K562 (cell line): Measurements from ENCODE around the gene ZZZ3. TPM values are rescaled to one million over a fixed set of nuclear protein-coding genes. Genes with fewer than 3 reads are reported as not detected.
A peak's percentile ranks its signal among the peaks of the same experiment; 100 is the strongest.

Source experiments
- ATAC-seq: fragments of 200-7000 bp; cut with Tn5 transposase; 3 replicates; pipeline ENCODE4 v1.9.1; 2020; ENCODE audit warnings: moderate library complexity
- BruUV-seq: library from RNA; stranded (reverse); fragments of 400-500 nt; replicated peaks from 2 replicates; lab custom pipeline; 2021; lab: Mats Ljungman, UMichigan
- CTCF ChIA-PET: fragments of 300-600 bp; formaldehyde crosslinking; extraction: SDS; loops from one replicate; lab custom pipeline; 2021; ENCODE audit warnings: low intra/inter-chr PET ratio; lab: Yijun Ruan, JAX
- POLR2A ChIA-PET: fragments of 300-600, 350-650 bp; sonication (Branson Sonifier 250); formaldehyde crosslinking; extraction: SDS; loops from one replicate; lab custom pipeline; 2021; ENCODE audit warnings: antibody characterized with exemption, inconsistent platforms; lab: Yijun Ruan, JAX
- DNase-seq, 4 experiments: peaks; one replicate each; pipeline versions ENCODE4 v3.0.0 to v3.0.0-alpha.2; 2011 to 2018; ENCODE audit warnings: low spot score in 3 of 4, mixed read lengths in 3 of 4; ENCODE audit errors: extremely low read depth in 1 of 4
- FAIRE-seq: peaks from 2 replicates; lab custom pipeline; 2011; peaks lifted over from hg19 to GRCh38; lab: Jason Lieb, UNC
- H2AFZ ChIP-seq: 2 replicates; pipeline ENCODE4 v1.6.0; 2011; ENCODE audit warnings: low read depth, low read length, control low read depth, inconsistent platforms
- H3K27ac ChIP-seq: fragments of 200-600 bp; 3 replicates; pipeline ENCODE4 v1.8.0; 2011; ENCODE audit warnings: low read depth, mild to moderate bottlenecking, control low read depth, inconsistent platforms, low read length, moderate library complexity, mixed read lengths; ENCODE audit errors: extremely low read depth
- H3K27me3 ChIP-seq, 2 experiments: fragments of 300-600 bp in 1 of 2; 2 replicates in 1 of 2; 3 replicates in 1 of 2; pipeline versions ENCODE4 v1.6.0 to v1.8.0; 2011; ENCODE audit warnings: inconsistent platforms in 2 of 2, low read length in 2 of 2, mild to moderate bottlenecking in 1 of 2, mixed read lengths in 1 of 2, moderate library complexity in 1 of 2; ENCODE audit not compliant: control insufficient read depth in 2 of 2, insufficient read depth in 2 of 2
- H3K36me3 ChIP-seq: fragments of 300-600 bp; 3 replicates; pipeline ENCODE4 v1.8.0; 2011; ENCODE audit warnings: mild to moderate bottlenecking, low read length, inconsistent platforms; ENCODE audit not compliant: control insufficient read depth, insufficient read depth
- H3K4me1 ChIP-seq, 2 experiments: fragments of 200-600 bp in 1 of 2; replicated peaks in 1 of 2; 2 replicates in 1 of 2; 3 replicates in 1 of 2; pipeline versions ENCODE4 v1.5.1 to v1.8.0; 2011; ENCODE audit warnings: inconsistent platforms in 2 of 2, low read length in 2 of 2, mild to moderate bottlenecking in 1 of 2, mixed read lengths in 1 of 2, moderate library complexity in 1 of 2; ENCODE audit not compliant: control insufficient read depth in 2 of 2, insufficient read depth in 2 of 2
- H3K4me2 ChIP-seq: 2 replicates; pipeline ENCODE4 v1.6.1; 2011; ENCODE audit warnings: low read length, control low read depth, inconsistent platforms, mixed read lengths; ENCODE audit not compliant: insufficient read depth
- H3K4me3 ChIP-seq: fragments of 200-600 bp; sonication (generic), shearing (Covaris generic); 2 replicates; pipeline ENCODE4 v1.5.1; 2016; ENCODE audit warnings: control low read depth, inconsistent platforms
- H3K79me2 ChIP-seq: fragments of 200-600 bp; 3 replicates; pipeline ENCODE4 v1.8.0; 2011; ENCODE audit warnings: low read length, inconsistent platforms; ENCODE audit not compliant: control insufficient read depth, insufficient read depth
- H3K9ac ChIP-seq, 2 experiments: 2 replicates each; pipeline versions ENCODE4 v1.6.0 to v1.6.1; 2011; ENCODE audit warnings: low read depth in 2 of 2, low read length in 2 of 2, control low read depth in 1 of 2, inconsistent platforms in 1 of 2, mild to moderate bottlenecking in 1 of 2, mixed read lengths in 1 of 2; ENCODE audit not compliant: insufficient read depth in 1 of 2
- H3K9me1 ChIP-seq: one replicate; pipeline ENCODE4 v1.6.0; 2011; ENCODE audit warnings: inconsistent platforms, mild to moderate bottlenecking, low read length, moderate library complexity; ENCODE audit not compliant: control insufficient read depth, insufficient read depth
- H3K9me3 ChIP-seq: replicated peaks from 2 replicates; pipeline ENCODE4 v1.5.1; 2011; ENCODE audit warnings: low read depth, low read length, inconsistent platforms; ENCODE audit not compliant: control insufficient read depth, insufficient read depth
- H4K20me1 ChIP-seq: replicated peaks from 2 replicates; pipeline ENCODE4 v1.6.1; 2011; ENCODE audit warnings: low read length, inconsistent platforms, mixed read lengths; ENCODE audit not compliant: control insufficient read depth, insufficient read depth
- CEBPZ ChIP-seq: fragments of 150-350 bp; IDR thresholded peaks from 2 replicates; pipeline ENCODE4 v1.6.1; 2014; ENCODE audit warnings: low read depth, mild to moderate bottlenecking, low read length, borderline replicate concordance
- MLX ChIP-seq, 2 experiments: fragments of 450-650 bp in 1 of 2; sonication (generic) in 1 of 2; formaldehyde crosslinking; conservative IDR thresholded peaks; 2 replicates each; pipeline versions ENCODE4 v1.4.0 to v1.8.1; 2020 to 2022; ENCODE audit warnings: mild to moderate bottlenecking in 1 of 2, missing genetic modification reagents in 1 of 2
- REST ChIP-seq, 2 experiments: fragments of 450-650 bp; formaldehyde crosslinking in 1 of 2; IDR thresholded peaks; 2 replicates each; pipeline versions ENCODE4 v1.4.0 to v1.6.1; 2014 to 2020; ENCODE audit warnings: mild to moderate bottlenecking in 2 of 2, borderline replicate concordance in 1 of 2, low read depth in 1 of 2
- ZNF24 ChIP-seq: fragments of 450-650 bp; IDR thresholded peaks from 2 replicates; pipeline ENCODE4 v1.6.1; 2016
- WGBS: fragments of 100-300 bp; shearing (Covaris generic); methylation state at CpG from one replicate; pipeline ENCODE4 v1.1.6; 2016; ENCODE audit warnings: low coverage, mixed read lengths; ENCODE audit not compliant: insufficient coverage; ENCODE audit errors: missing lambda C conversion rate; 5-methylcytosine and 5-hydroxymethylcytosine counted together
- in situ Hi-C: fragments of 300-500 bp; cut with MboI; formaldehyde crosslinking; loops from 4 replicates; pipeline ENCODE4 v1.15.0; 2018; ENCODE audit warnings: inconsistent platforms, mixed read lengths
- intact Hi-C: fragments of 100-400 bp; cut with micrococcal nuclease; formaldehyde crosslinking; loops from 2 replicates; pipeline ENCODE4 v1.14.2; 2022
- polyA plus RNA-seq, 8 experiments: library from polyadenylated mRNA; depleted of rRNA in 4 of 8; stranded (reverse) in 5 of 8; unstranded in 3 of 8; fragments of >200 nt; fragmentation: Nextera tagmentation in 2 of 8; fragmentation: Illumina TruSeq in 1 of 8; extraction: Ambion mirVana in 2 of 8; extraction: Trizol in 1 of 8; gene quantifications; 2 replicates each; pipeline versions ENCODE4 v1.2.1 to v1.2.3, GENCODE V29; 2011 to 2014; ENCODE audit warnings: inconsistent platforms in 1 of 8, missing spikeins in 1 of 8
- total RNA-seq, 7 experiments: library from RNA; depleted of rRNA in 6 of 7; stranded (reverse); fragments of >200 nt in 6 of 7; fragmentation: Illumina TruSeq in 2 of 7; extraction: Trizol in 2 of 7; gene quantifications; 2 replicates each; pipeline versions ENCODE4 v1.2.1 to v1.2.3, GENCODE V29; 2011 to 2021; ENCODE audit warnings: low replicate concordance in 1 of 7

The ZZZ3 gene
- total and polyA plus RNA-seq, 9 of the 15 experiments (the other 6 are each of a cell fraction or from before 2014, with no cell fraction given), result 13.9 to 64.0 (median 36.7) TPM

GRCh38 chr1:77683160-77684148, 996 bp upstream of the ZZZ3 start:
- POLR2A ChIA-PET, result interaction anchor here (0.6 to 1.7 kb wide), 8 partner anchors 9 to 47 kb away, joined by 3 to 11 read pairs (median 4); no protein-coding TSS in a partner anchor
- TF ChIP-seq MLX (CRISPR knock-in tag; conservative IDR thresholded peaks at IDR 0.05), result 0 out of 4 replicates have a peak, but pooled peaks of 1 of the 2 experiments have one; percentile 34
- peak; percentile 56 for TF ChIP-seq REST (IDR thresholded peaks at IDR 0.05; ENCODE audit: borderline replicate concordance)
- TF ChIP-seq REST (CRISPR knock-in tag; IDR thresholded peaks at IDR 0.05; ENCODE audit: low read depth), result peak; percentile 61; the same call in 1 of the 2 replicates
- TF ChIP-seq ZNF24, result 0 out of 2 replicates have a peak, but pooled peaks have one; percentile 28
- no peak for TF ChIP-seq CEBPZ

More at GRCh38 chr1:77683160-77684148, 996 bp upstream of the ZZZ3 start:
- peak; percentile 88 to 94 (median 90) for DNase-seq
- WGBS, result under 1% methylated on average over 61 of the region's 72 CpGs
- CTCF ChIA-PET, result no interaction called here
- H3K9ac ChIP-seq, result peak overlapping the region; percentile 96 to 98
- peaks cover 2% of the 10 kb centered on the region; the same call in 1 of the 3 replicates for H3K36me3 ChIP-seq
- BruUV-seq, result TSS peak; percentile 86
- peak overlapping the region; percentile 98 for H3K4me2 ChIP-seq
- in situ Hi-C loops (no loop called here), intact Hi-C loops (loop anchor here (1.0 to 5.0 kb wide), 6 partner anchors 91 to 1896 kb away; partner anchors contain the start of genes FUBP1 and RABGGTB)
- H3K4me3 ChIP-seq, result peak overlapping the region; percentile 66
- H2AFZ ChIP-seq, result peak overlapping the region; percentile 100
- peaks cover 41% of the 10 kb centered on the region for H3K79me2 ChIP-seq
- H3K27ac ChIP-seq, result peak overlapping the region; percentile 96
- H3K27me3 ChIP-seq, result no peaks in the 10 kb centered on the region
- H3K9me1 ChIP-seq, result no peaks in the 10 kb centered on the region
- peak; percentile 62 for FAIRE-seq
- ATAC-seq, result peak; percentile 80
- H4K20me1 ChIP-seq, result no peaks in the 10 kb centered on the region; the same call in 1 of the 2 replicates
- H3K9me3 ChIP-seq, result no peaks in the 10 kb centered on the region
- peaks cover 5 to 7% of the 10 kb centered on the region in 2 experiments for H3K4me1 ChIP-seq
